HUES64 (cell line): ENCODE results near the gene SLC16A2.

Experiments
- H3K27ac ChIP-seq: 2 replicates; pipeline ENCODE4 v1.7.0; 2013; ENCODE audit warnings: low read depth, low read length, inconsistent platforms
- H3K27me3 ChIP-seq: 2 replicates; pipeline ENCODE4 v1.6.1; 2013; ENCODE audit warnings: mild to moderate bottlenecking, low read length; ENCODE audit not compliant: insufficient read depth
- H3K36me3 ChIP-seq: 2 replicates; pipeline ENCODE4 v1.6.1; 2013; ENCODE audit warnings: mild to moderate bottlenecking, low read length; ENCODE audit not compliant: insufficient read depth
- H3K4me1 ChIP-seq: 2 replicates; pipeline ENCODE4 v1.6.1; 2013; ENCODE audit warnings: mild to moderate bottlenecking, low read length, moderate library complexity; ENCODE audit not compliant: insufficient read depth
- H3K4me3 ChIP-seq: 2 replicates; pipeline ENCODE4 v1.5.1; 2013; ENCODE audit warnings: mild to moderate bottlenecking, low read length, moderate library complexity
- H3K9ac ChIP-seq: 2 replicates; pipeline ENCODE4 v1.6.1; 2013; ENCODE audit warnings: mild to moderate bottlenecking, low read depth, low read length
- H3K9me3 ChIP-seq: 2 replicates; pipeline ENCODE4 v1.6.1; 2013; ENCODE audit warnings: low read depth, low read length; ENCODE audit not compliant: insufficient read depth
- WGBS: fragments of 150-250, 120-280 bp; methylation state at CpG from one replicate; pipeline ENCODE4 v1.1.7; 2013; ENCODE audit warnings: missing lambda C conversion rate; 5-methylcytosine and 5-hydroxymethylcytosine counted together

The SLC16A2 gene

GRCh38 chrX:74536152-74536831 lies 115.0 kb downstream of the SLC16A2 start:
- Histone ChIP-seq H3K4me1 (peaks cover 10% of the 10 kb centered on the region), H3K9me3 (no peaks in the 10 kb centered on the region), H3K4me3 (peak overlapping the region; percentile 60), H3K27me3 (no peaks in the 10 kb centered on the region), H3K9ac (peak overlapping the region; percentile 64), H3K36me3 (no peaks in the 10 kb centered on the region), H3K27ac (no peak overlapping the region; the same call in 1 of the 2 replicates)
- under 1% methylated on average over 48 of the region's 48 CpGs for WGBS

- H3K9ac ChIP-seq = peak overlapping the region; percentile 64
- H3K36me3 ChIP-seq = no peaks in the 10 kb centered on the region
- H3K27ac ChIP-seq = no peak overlapping the region; the same call in 1 of the 2 replicates
- peak overlapping the region; percentile 60 for H3K4me3 ChIP-seq
- no peaks in the 10 kb centered on the region for H3K9me3 ChIP-seq
- 2% methylated on average over 22 of the region's 26 CpGs for WGBS
- H3K4me1 ChIP-seq = peaks cover 10% of the 10 kb centered on the region
- H3K27me3 ChIP-seq = no peaks in the 10 kb centered on the region
Observed at GRCh38 chrX:74536832-74537371, 115.6 kb downstream of the SLC16A2 start.

- Histone ChIP-seq H3K27me3 (no peaks in the 10 kb centered on the region), H3K9me3 (no peaks in the 10 kb centered on the region), H3K36me3 (no peaks in the 10 kb centered on the region), H3K9ac (no peak overlapping the region), H3K4me3 (no peak overlapping the region), H3K4me1 (peaks cover 10% of the 10 kb centered on the region), H3K27ac (no peak overlapping the region)
- WGBS = 90% methylated on average over 2 of the region's 2 CpGs
Observed at GRCh38 chrX:74540635-74541249, 119.4 kb downstream of the SLC16A2 start.

- no peaks in the 10 kb centered on the region for H3K27me3 ChIP-seq
- no peaks in the 10 kb centered on the region for H3K36me3 ChIP-seq
- H3K4me1 ChIP-seq = 0 out of 2 replicates have a peak, but pooled peaks cover 3% of the 10 kb centered on the region
- no peak overlapping the region for H3K9ac ChIP-seq
- WGBS = 84% methylated on average over 1 of the region's 1 CpG
- H3K9me3 ChIP-seq = no peaks in the 10 kb centered on the region
- no peak overlapping the region for H3K27ac ChIP-seq
- no peak overlapping the region for H3K4me3 ChIP-seq
Observed at GRCh38 chrX:74545880-74546523, 124.7 kb downstream of the SLC16A2 start.

GRCh38 chrX:74546984-74547383 lies 125.7 kb downstream of the SLC16A2 start:
- H3K9me3 ChIP-seq = no peaks in the 10 kb centered on the region
- no peak overlapping the region for H3K9ac ChIP-seq
- no peaks in the 10 kb centered on the region for H3K36me3 ChIP-seq
- no peaks in the 10 kb centered on the region for H3K27me3 ChIP-seq
- no peak overlapping the region for H3K27ac ChIP-seq
- H3K4me3 ChIP-seq = no peak overlapping the region
- 79% methylated on average over 1 of the region's 1 CpG for WGBS
- H3K4me1 ChIP-seq = 0 out of 2 replicates have a peak, but pooled peaks cover 3% of the 10 kb centered on the region

- Histone ChIP-seq H3K9me3 (no peaks in the 10 kb centered on the region), H3K27ac (no peak overlapping the region)
- WGBS = 27% methylated on average over 24 of the region's 24 CpGs
Observed at GRCh38 chrX:74550295-74550802, 129.1 kb downstream of the SLC16A2 start.

GRCh38 chrX:74551934-74552333 lies 130.6 kb downstream of the SLC16A2 start:
- 63% methylated on average over 1 of the region's 2 CpGs for WGBS
- Histone ChIP-seq H3K27ac (peak overlapping the region; percentile 59; the same call in 1 of the 2 replicates), H3K4me1 (0 out of 2 replicates have a peak, but pooled peaks cover 3% of the 10 kb centered on the region), H3K9me3 (no peaks in the 10 kb centered on the region), H3K27me3 (no peaks in the 10 kb centered on the region), H3K36me3 (no peaks in the 10 kb centered on the region), H3K9ac (no peak overlapping the region), H3K4me3 (no peak overlapping the region)

More at GRCh38 chrX:74550295-74550802, 129.1 kb downstream of the SLC16A2 start:
- Histone ChIP-seq H3K4me1 (0 out of 2 replicates have a peak, but pooled peaks cover 3% of the 10 kb centered on the region), H3K4me3 (no peak overlapping the region), H3K36me3 (no peaks in the 10 kb centered on the region), H3K9ac (no peak overlapping the region), H3K27me3 (no peaks in the 10 kb centered on the region)

- Histone ChIP-seq H3K4me3 (no peak overlapping the region), H3K27ac (no peak overlapping the region), H3K4me1 (no peaks in the 10 kb centered on the region), H3K9ac (no peak overlapping the region), H3K36me3 (no peaks in the 10 kb centered on the region), H3K9me3 (no peaks in the 10 kb centered on the region), H3K27me3 (no peaks in the 10 kb centered on the region)
- WGBS = no CpG with 5 or more reads among the region's 2 CpGs
Observed at GRCh38 chrX:74557378-74557777, 136.1 kb downstream of the SLC16A2 start.

GRCh38 chrX:74578137-74578536 lies 156.8 kb downstream of the SLC16A2 start:
- Histone ChIP-seq H3K27me3 (no peaks in the 10 kb centered on the region), H3K9me3 (no peaks in the 10 kb centered on the region), H3K27ac (no peak overlapping the region), H3K9ac (no peak overlapping the region), H3K4me1 (no peaks in the 10 kb centered on the region), H3K4me3 (no peak overlapping the region), H3K36me3 (no peaks in the 10 kb centered on the region)
- 97% methylated on average over 3 of the region's 3 CpGs for WGBS

- Histone ChIP-seq H3K27me3 (no peaks in the 10 kb centered on the region), H3K4me1 (no peaks in the 10 kb centered on the region), H3K27ac (no peak overlapping the region), H3K4me3 (no peak overlapping the region), H3K9me3 (no peaks in the 10 kb centered on the region), H3K36me3 (no peaks in the 10 kb centered on the region), H3K9ac (no peak overlapping the region)
- 82% methylated on average over 3 of the region's 3 CpGs for WGBS
Observed at GRCh38 chrX:74579597-74580198, 158.4 kb downstream of the SLC16A2 start.
